Neural cell (in vitro differentiated cells): ENCODE results near the gene NUDT8. TPM values are rescaled to one million over a fixed set of nuclear protein-coding genes. Genes with fewer than 3 reads are reported as not detected.

Experiments
- H2AFZ ChIP-seq: fragments of 200-600, 300-800 bp; sonication (generic), shearing (Covaris generic); 2 replicates; pipeline ENCODE4 v1.6.0; 2014; ENCODE audit warnings: low read depth, mild to moderate bottlenecking, antibody characterized with exemption, low read length, moderate library complexity
- H3F3A ChIP-seq: fragments of 200-600 bp; shearing (Covaris generic); 2 replicates; pipeline ENCODE4 v1.6.1; 2016; ENCODE audit warnings: mild to moderate bottlenecking, moderate library complexity, mixed read lengths, antibody characterized with exemption, low read length; ENCODE audit not compliant: insufficient read depth, poor library complexity, severe bottlenecking
- H3K27ac ChIP-seq: fragments of 200-600, 300-800 bp; sonication (generic), shearing (Covaris generic); 2 replicates; pipeline ENCODE4 v1.5.1; 2014; ENCODE audit warnings: mild to moderate bottlenecking, low read length, moderate library complexity
- H3K27me3 ChIP-seq: fragments of 300-800, 200-600 bp; sonication (generic), shearing (Covaris generic); 2 replicates; pipeline ENCODE4 v1.6.0; 2014; ENCODE audit warnings: mild to moderate bottlenecking, low read depth, low read length, moderate library complexity; ENCODE audit not compliant: insufficient read depth
- H3K36me3 ChIP-seq: fragments of 300-800, 200-600 bp; sonication (generic), shearing (Covaris generic); 2 replicates; pipeline ENCODE4 v1.5.1; 2014; ENCODE audit warnings: mild to moderate bottlenecking, antibody characterized with exemption, low read length, moderate library complexity; ENCODE audit not compliant: insufficient read depth
- H3K4me2 ChIP-seq: fragments of 300-800, 200-600 bp; sonication (generic), shearing (Covaris generic); 2 replicates; pipeline ENCODE4 v1.6.0; 2014; ENCODE audit warnings: mild to moderate bottlenecking, low read length
- H3K4me3 ChIP-seq: fragments of 300-800, 200-600 bp; sonication (generic), shearing (Covaris generic); 2 replicates; pipeline ENCODE4 v1.5.1; 2014; ENCODE audit warnings: mild to moderate bottlenecking, low read length, moderate library complexity
- H3K79me2 ChIP-seq: fragments of 200-600 bp; shearing (Covaris generic); replicated peaks from 2 replicates; pipeline ENCODE4 v1.6.0; 2014; ENCODE audit warnings: mild to moderate bottlenecking, low read length, moderate library complexity; ENCODE audit not compliant: insufficient read depth
- H3K9ac ChIP-seq: fragments of 300-800, 200-600 bp; sonication (generic), shearing (Covaris generic); 2 replicates; pipeline ENCODE4 v1.6.1; 2016; ENCODE audit warnings: mild to moderate bottlenecking, low read length, mixed read lengths
- H3K9me2 ChIP-seq: fragments of 200-600 bp; shearing (Covaris generic); 2 replicates; pipeline ENCODE4 v1.6.1; 2016; ENCODE audit warnings: mild to moderate bottlenecking, low read length, mixed read lengths; ENCODE audit not compliant: insufficient read depth
- H3K9me3 ChIP-seq: fragments of 200-600, 300-800 bp; sonication (generic), shearing (Covaris generic); 2 replicates; pipeline ENCODE4 v1.6.1; 2016; ENCODE audit warnings: mild to moderate bottlenecking, mixed run types, low read length, moderate library complexity, mixed read lengths
- H4K20me1 ChIP-seq: fragments of 200-600 bp; shearing (Covaris generic); 2 replicates; pipeline ENCODE4 v1.6.1; 2016; ENCODE audit warnings: mild to moderate bottlenecking, mixed run types; ENCODE audit not compliant: insufficient read depth
- CTCF ChIP-seq: fragments of 450-650 bp; IDR thresholded peaks from 2 replicates; pipeline ENCODE4 v1.5.1; 2014; ENCODE audit warnings: antibody characterized with exemption, mild to moderate bottlenecking, moderate library complexity; ENCODE audit not compliant: poor library complexity, severe bottlenecking
- EP300 ChIP-seq: fragments of 450-650 bp; conservative IDR thresholded peaks from 2 replicates; pipeline ENCODE4 v1.6.1; 2014; ENCODE audit warnings: antibody characterized with exemption, mild to moderate bottlenecking, moderate library complexity; ENCODE audit not compliant: poor library complexity, severe bottlenecking
- EZH2 ChIP-seq: fragments of 200-600, 300-800 bp; shearing (Covaris generic), sonication (generic); IDR thresholded peaks from 2 replicates; pipeline ENCODE4 v1.6.1; 2014; ENCODE audit warnings: antibody characterized with exemption, low read length, borderline replicate concordance, mild to moderate bottlenecking; ENCODE audit not compliant: insufficient read depth, poor library complexity, severe bottlenecking
- MXI1 ChIP-seq: fragments of 450-650 bp; conservative IDR thresholded peaks from 2 replicates; pipeline ENCODE4 v1.6.1; 2014; ENCODE audit warnings: antibody characterized with exemption, mild to moderate bottlenecking; ENCODE audit not compliant: poor library complexity, severe bottlenecking
- POLR2AphosphoS5 ChIP-seq: IDR thresholded peaks from 2 replicates; pipeline ENCODE4 v1.6.1; 2012
- RAD21 ChIP-seq: fragments of 450-650 bp; conservative IDR thresholded peaks from 2 replicates; pipeline ENCODE4 v1.6.1; 2014; ENCODE audit warnings: antibody characterized with exemption, mild to moderate bottlenecking, moderate library complexity
- REST ChIP-seq: IDR thresholded peaks from 2 replicates; pipeline ENCODE4 v1.6.1; 2012; ENCODE audit warnings: borderline replicate concordance
- SMC3 ChIP-seq: fragments of 450-650 bp; conservative IDR thresholded peaks from 2 replicates; pipeline ENCODE4 v1.6.1; 2014; ENCODE audit warnings: antibody characterized with exemption, mild to moderate bottlenecking, moderate library complexity; ENCODE audit not compliant: poor library complexity
- TAF1 ChIP-seq: IDR thresholded peaks from 2 replicates; pipeline ENCODE4 v1.6.1; 2012; ENCODE audit warnings: low read depth
- polyA plus RNA-seq: library from polyadenylated mRNA; depleted of rRNA; stranded (reverse); fragments of >200 nt; gene quantifications from 2 replicates; pipeline ENCODE4 v1.2.3, GENCODE V29; 2014

Gene NUDT8
- polyA plus RNA-seq, 1 donor from 2014 or later, result not detected

GRCh38 chr11:67633758-67634365 lies 4.1 kb upstream of the NUDT8 start:
- H3K27me3 ChIP-seq, result no peaks in the 10 kb centered on the region
- H3K79me2 ChIP-seq, result no peaks in the 10 kb centered on the region
- H3K4me2 ChIP-seq, result no peak overlapping the region
- TF ChIP-seq POLR2AphosphoS5 (no peak), RAD21 (no peak), SMC3 (no peak), EP300 (no peak), EZH2 (no peak), MXI1 (no peak), REST (no peak), TAF1 (no peak), CTCF (no peak)
- no peak overlapping the region for H2AFZ ChIP-seq
- no peak overlapping the region for H3K27ac ChIP-seq
- H3K9me2 ChIP-seq, result no peaks in the 10 kb centered on the region
- no peaks in the 10 kb centered on the region for H4K20me1 ChIP-seq
- no peaks in the 10 kb centered on the region for H3K36me3 ChIP-seq
- no peaks in the 10 kb centered on the region for H3K9me3 ChIP-seq
- no peak overlapping the region for H3K9ac ChIP-seq
- no peak overlapping the region for H3K4me3 ChIP-seq
- H3F3A ChIP-seq, result no peaks in the 10 kb centered on the region

GRCh38 chr11:67632982-67633755 lies 3.4 kb upstream of the NUDT8 start:
- Histone ChIP-seq H3K4me2 (no peak overlapping the region), H2AFZ (no peak overlapping the region), H3K36me3 (no peaks in the 10 kb centered on the region), H3K27me3 (no peaks in the 10 kb centered on the region), H3K9me2 (no peaks in the 10 kb centered on the region), H3K4me3 (no peak overlapping the region), H3K9ac (no peak overlapping the region), H3K9me3 (no peaks in the 10 kb centered on the region), H3K27ac (no peak overlapping the region), H4K20me1 (no peaks in the 10 kb centered on the region), H3F3A (no peaks in the 10 kb centered on the region), H3K79me2 (no peaks in the 10 kb centered on the region)
- TF ChIP-seq CTCF (no peak), EP300 (no peak), REST (no peak), POLR2AphosphoS5 (no peak), TAF1 (no peak)
